ENCODE results near the gene TSKS. TPM values are rescaled to one million over a fixed set of nuclear protein-coding genes. Genes with fewer than 3 reads are reported as not detected.

The TSKS gene
- total RNA-seq, 1 donor from 2014 or later: not detected

DNA sequence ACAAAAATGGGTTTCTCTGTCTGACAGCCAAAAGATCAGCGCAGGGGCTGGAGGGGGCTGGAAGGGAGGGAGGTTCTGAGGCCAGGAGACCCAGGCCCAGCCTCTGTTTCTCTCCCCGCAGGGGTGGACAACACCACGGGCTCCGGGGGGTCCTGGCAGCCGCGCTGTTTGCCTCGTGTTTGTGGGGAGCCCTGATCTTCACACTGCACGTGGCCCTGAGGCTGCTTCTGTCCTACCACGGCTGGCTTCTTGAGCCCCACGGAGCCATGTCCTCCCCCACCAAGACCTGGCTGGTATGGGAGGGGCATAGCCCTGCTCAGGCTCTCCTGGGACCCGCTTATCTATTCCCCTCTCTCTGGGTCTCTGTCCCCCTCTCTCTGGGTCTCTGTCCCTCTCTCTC lies 62.5 kb downstream of the TSKS start:
- Histone ChIP-seq H3K36me3 (no peaks in the 10 kb centered on the region), H3K27ac (no peak overlapping the region), H3K27me3 (no peaks in the 10 kb centered on the region), H3K4me1 (no peaks in the 10 kb centered on the region), H3K4me3 (no peak overlapping the region), H3K9me3 (no peaks in the 10 kb centered on the region)
- intact Hi-C loops (cut with DNase I): no loop called here
- DNase-seq (ENCODE audit: low spot score in 2 of 2): no peak
- TF ChIP-seq, protein P1, sequence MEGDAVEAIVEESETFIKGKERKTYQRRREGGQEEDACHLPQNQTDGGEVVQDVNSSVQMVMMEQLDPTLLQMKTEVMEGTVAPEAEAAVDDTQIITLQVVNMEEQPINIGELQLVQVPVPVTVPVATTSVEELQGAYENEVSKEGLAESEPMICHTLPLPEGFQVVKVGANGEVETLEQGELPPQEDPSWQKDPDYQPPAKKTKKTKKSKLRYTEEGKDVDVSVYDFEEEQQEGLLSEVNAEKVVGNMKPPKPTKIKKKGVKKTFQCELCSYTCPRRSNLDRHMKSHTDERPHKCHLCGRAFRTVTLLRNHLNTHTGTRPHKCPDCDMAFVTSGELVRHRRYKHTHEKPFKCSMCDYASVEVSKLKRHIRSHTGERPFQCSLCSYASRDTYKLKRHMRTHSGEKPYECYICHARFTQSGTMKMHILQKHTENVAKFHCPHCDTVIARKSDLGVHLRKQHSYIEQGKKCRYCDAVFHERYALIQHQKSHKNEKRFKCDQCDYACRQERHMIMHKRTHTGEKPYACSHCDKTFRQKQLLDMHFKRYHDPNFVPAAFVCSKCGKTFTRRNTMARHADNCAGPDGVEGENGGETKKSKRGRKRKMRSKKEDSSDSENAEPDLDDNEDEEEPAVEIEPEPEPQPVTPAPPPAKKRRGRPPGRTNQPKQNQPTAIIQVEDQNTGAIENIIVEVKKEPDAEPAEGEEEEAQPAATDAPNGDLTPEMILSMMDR (IDR thresholded peaks at IDR 0.05): no peak

DNA sequence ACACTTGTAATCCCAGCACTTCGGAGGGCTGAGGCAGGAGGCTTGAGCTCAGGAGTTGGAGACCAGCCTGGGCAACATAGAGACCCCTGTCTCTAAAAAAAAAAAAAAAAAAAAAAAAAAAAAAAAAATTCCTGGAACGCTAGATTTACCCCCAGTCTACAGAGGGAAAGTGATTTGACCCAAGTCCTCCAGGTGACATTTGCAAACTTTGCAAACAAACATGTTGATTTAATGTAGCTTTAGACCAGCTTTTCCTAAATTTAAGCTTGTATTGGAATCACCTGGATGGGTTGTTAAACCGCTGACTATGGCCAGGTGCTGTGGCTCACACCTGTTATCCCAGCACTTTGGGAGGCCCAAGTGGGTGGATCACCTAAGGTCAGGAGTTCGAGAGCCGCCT lies 63.7 kb downstream of the TSKS start:
- no peak for DNase-seq (ENCODE audit: low spot score in 2 of 2)
- Histone ChIP-seq H3K27me3 (no peaks in the 10 kb centered on the region), H3K4me1 (no peaks in the 10 kb centered on the region), H3K4me3 (no peak overlapping the region), H3K27ac (no peak overlapping the region), H3K36me3 (no peaks in the 10 kb centered on the region), H3K9me3 (no peaks in the 10 kb centered on the region)
- intact Hi-C loops (cut with DNase I): no loop called here
- TF ChIP-seq, protein P1 (IDR thresholded peaks at IDR 0.05): no peak

DNA sequence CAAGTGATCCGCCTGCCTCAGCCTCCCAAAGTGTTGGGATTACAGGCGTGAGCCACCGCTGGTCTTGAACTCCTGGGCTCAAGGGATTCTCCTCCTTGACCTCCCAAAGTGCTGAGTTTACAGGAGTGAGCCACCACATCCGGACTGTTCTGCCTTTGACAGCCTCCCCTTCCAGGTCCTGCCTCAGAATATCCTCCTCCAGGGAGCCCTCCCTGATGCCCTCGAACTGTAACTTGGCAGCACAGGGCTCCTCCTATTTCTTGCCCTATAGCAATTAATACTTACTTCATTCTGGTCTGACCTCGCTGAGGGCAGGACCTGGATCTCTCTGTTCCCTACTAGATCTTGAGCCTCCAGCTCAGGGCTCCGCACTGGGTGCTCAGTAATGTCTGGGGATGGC lies 66.2 kb downstream of the TSKS start:
- Histone ChIP-seq H3K36me3 (no peaks in the 10 kb centered on the region), H3K4me1 (no peaks in the 10 kb centered on the region), H3K4me3 (no peak overlapping the region), H3K27me3 (no peaks in the 10 kb centered on the region), H3K9me3 (no peaks in the 10 kb centered on the region), H3K27ac (no peak overlapping the region)
- DNase-seq (ENCODE audit: low spot score in 2 of 2): no peak
- intact Hi-C loops (cut with DNase I): no loop called here
- TF ChIP-seq, protein P1 (IDR thresholded peaks at IDR 0.05): no peak

DNA sequence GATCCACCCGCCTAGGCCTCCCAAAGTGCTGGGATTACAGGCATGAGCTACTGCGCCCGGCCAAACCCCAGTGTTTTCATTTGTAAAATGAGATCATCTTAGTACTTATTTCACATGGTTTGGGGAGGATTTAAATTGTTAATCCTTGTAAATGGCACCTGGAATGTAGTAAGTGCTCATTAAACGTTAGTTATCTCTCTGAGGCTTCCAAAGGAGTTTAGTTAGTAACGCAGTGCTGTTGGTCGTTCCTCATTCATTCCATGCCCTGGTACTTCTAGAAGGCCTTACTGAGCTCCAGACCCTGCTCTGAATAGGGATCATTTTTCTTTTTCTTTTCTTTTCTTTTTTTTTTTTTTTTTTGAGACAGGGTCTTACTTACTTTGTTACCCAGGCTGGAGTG lies 67.0 kb downstream of the TSKS start:
- H3K27ac ChIP-seq: no peak overlapping the region
- intact Hi-C loops (cut with DNase I): no loop called here
- no peaks in the 10 kb centered on the region for H3K27me3 ChIP-seq
- H3K4me3 ChIP-seq: no peak overlapping the region
- TF ChIP-seq, protein P1 (IDR thresholded peaks at IDR 0.05): no peak
- no peaks in the 10 kb centered on the region for H3K9me3 ChIP-seq
- no peaks in the 10 kb centered on the region for H3K36me3 ChIP-seq
- DNase-seq (ENCODE audit: low spot score in 2 of 2): no peak
- H3K4me1 ChIP-seq: peaks cover 0 to 5% of the 10 kb centered on the region in 2 donors

DNA sequence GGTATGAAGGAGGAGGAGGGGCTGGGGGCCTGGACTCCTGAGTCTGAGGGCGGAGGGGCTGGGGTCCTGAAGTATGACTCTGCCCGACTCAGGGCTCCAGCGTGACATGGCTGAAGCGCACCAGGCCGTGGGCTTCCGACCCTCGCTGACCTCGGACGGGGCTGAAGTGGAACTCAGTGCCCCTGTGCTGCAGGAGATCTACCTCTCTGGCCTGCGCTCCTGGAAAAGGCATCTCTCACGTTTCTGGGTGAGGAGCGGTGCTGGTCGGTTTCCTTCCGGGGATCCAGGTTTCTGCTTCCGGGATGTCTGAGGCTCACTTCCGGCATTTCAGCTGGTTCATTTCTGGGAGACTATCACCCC lies 71.0 kb downstream of the TSKS start:
- intact Hi-C loops (cut with DNase I): no loop called here
- H3K9me3 ChIP-seq: no peaks in the 10 kb centered on the region
- TF ChIP-seq, protein P1 (IDR thresholded peaks at IDR 0.05): no peak
- no peaks in the 10 kb centered on the region for H3K27me3 ChIP-seq
- H3K4me1 ChIP-seq: peaks cover 0 to 17% of the 10 kb centered on the region in 2 donors
- H3K36me3 ChIP-seq: peaks cover 0 to 9% of the 10 kb centered on the region in 2 donors
- no peak overlapping the region for H3K27ac ChIP-seq
- no peak overlapping the region for H3K4me3 ChIP-seq
- no peak for DNase-seq (ENCODE audit: low spot score in 2 of 2)

Data from ascending aorta (tissue), 2 donors.